Breast epithelium (tissue), 4 donors: ENCODE data around the gene RALGDS. TPM values are rescaled to one million over a fixed set of nuclear protein-coding genes. Genes with fewer than 3 reads are reported as not detected.

ENCODE experiments used
- DNase-seq, 2 donors: peaks; one replicate each; pipeline ENCODE4 v3.0.0-alpha.2; 2019; ENCODE audit warnings: low spot score in 2 of 2
- H3K27ac ChIP-seq, 2 donors: fragments of 200-600 bp; sonication (generic) in 1 of 2; one replicate each; pipeline ENCODE4 v1.5.1; 2016 to 2019; ENCODE audit warnings: mild to moderate bottlenecking in 1 of 2
- H3K27me3 ChIP-seq, 2 donors: fragments of 200-600 bp; sonication (generic) in 1 of 2; one replicate each; pipeline versions ENCODE4 v1.5.1 to v1.6.0; 2017 to 2019; ENCODE audit warnings: control low read depth in 1 of 2, mild to moderate bottlenecking in 1 of 2
- H3K36me3 ChIP-seq: fragments of 200-600 bp; one replicate; pipeline ENCODE4 v1.5.1; 2019
- H3K4me1 ChIP-seq, 2 donors: fragments of 200-600 bp; sonication (generic); one replicate each; pipeline ENCODE4 v1.5.1; 2016 to 2019; ENCODE audit warnings: control low read depth in 1 of 2
- H3K4me3 ChIP-seq, 3 donors: fragments of 200-600 bp; sonication (generic); 1 replicate in 2 of 3; 2 replicates in 1 of 3; pipeline ENCODE4 v1.5.1; 2016 to 2019; ENCODE audit warnings: mild to moderate bottlenecking in 3 of 3, moderate library complexity in 2 of 3
- H3K9me3 ChIP-seq, 2 donors: fragments of 200-600 bp; sonication (generic) in 1 of 2; one replicate each; pipeline ENCODE4 v1.5.1; 2016 to 2019; ENCODE audit warnings: control low read depth in 1 of 2
- CTCF ChIP-seq, 3 donors: fragments of 450-650 bp; IDR thresholded peaks; one replicate each; pipeline ENCODE4 v1.5.1; 2016 to 2017; ENCODE audit warnings: antibody characterized with exemption in 3 of 3, mild to moderate bottlenecking in 3 of 3, moderate library complexity in 3 of 3
- POLR2A ChIP-seq: fragments of 450-650 bp; IDR thresholded peaks from one replicate; pipeline ENCODE4 v1.6.1; 2016; ENCODE audit warnings: antibody characterized with exemption, mild to moderate bottlenecking, moderate library complexity
- POLR2AphosphoS5 ChIP-seq, 3 donors: sonication (generic); formaldehyde crosslinking; IDR thresholded peaks; one replicate each; pipeline ENCODE4 v1.6.1; 2017; ENCODE audit warnings: antibody characterized with exemption in 3 of 3
- intact Hi-C: fragments of 100-400 bp; cut with DNase I; formaldehyde crosslinking; loops from one replicate; pipeline ENCODE4 v1.15.1; 2023; ENCODE audit warnings: low total_unique reads
- total RNA-seq, 3 donors: library from RNA; depleted of rRNA; stranded (reverse); fragments of >200 nt; gene quantifications; one replicate each; pipeline ENCODE4 v1.1.0, GENCODE V29; 2016

RALGDS gene
- total RNA-seq, 3 donors from 2014 or later, result 52.0 to 94.1 (median 79.3) TPM

- Histone ChIP-seq H3K4me3 (peak overlapping the region; percentile 83 to 97 (median 88)), H3K36me3 (no peaks in the 10 kb centered on the region), H3K27ac (peak overlapping the region; percentile 94 to 98), H3K27me3 (no peaks in the 10 kb centered on the region), H3K9me3 (no peaks in the 10 kb centered on the region), H3K4me1 (peaks cover 30 to 40% of the 10 kb centered on the region in 2 donors)
- intact Hi-C loops, result no loop called here
- peak in 1 of 2 donors; percentile 63 for DNase-seq
- TF ChIP-seq CTCF (IDR thresholded peaks at IDR 0.05) (no peak), POLR2A (no peak), POLR2AphosphoS5 (IDR thresholded peaks at IDR 0.05) (no peak)
These were observed 1.1 kb downstream of the RALGDS start for GRCh38 chr9:133119846-133120500.

- H3K27ac ChIP-seq, result peak overlapping the region; percentile 94 to 98
- TF ChIP-seq POLR2AphosphoS5 (IDR thresholded peaks at IDR 0.05) (peak in 2 of 3 donors; percentile 37 to 55), POLR2A (no peak)
- no peaks in the 10 kb centered on the region for H3K27me3 ChIP-seq
- H3K4me3 ChIP-seq, result peak overlapping the region; percentile 83 to 97 (median 88)
- H3K36me3 ChIP-seq, result no peaks in the 10 kb centered on the region
- H3K4me1 ChIP-seq, result peaks cover 37 to 47% of the 10 kb centered on the region in 2 donors
- intact Hi-C loops, result no loop called here
- DNase-seq, result peak in 1 of 2 donors; percentile 79
- no peaks in the 10 kb centered on the region for H3K9me3 ChIP-seq
These were observed 1.8 kb downstream of the RALGDS start for GRCh38 chr9:133119103-133119845.

- Histone ChIP-seq H3K4me1 (peaks cover 44 to 54% of the 10 kb centered on the region in 2 donors), H3K9me3 (no peaks in the 10 kb centered on the region), H3K27me3 (no peaks in the 10 kb centered on the region), H3K27ac (peak overlapping the region; percentile 94 to 98), H3K36me3 (no peaks in the 10 kb centered on the region), H3K4me3 (peak overlapping the region; percentile 83 to 97 (median 88))
- no peak for DNase-seq
- intact Hi-C loops, result no loop called here
- TF ChIP-seq POLR2A (no peak), CTCF (IDR thresholded peaks at IDR 0.05) (no peak), POLR2AphosphoS5 (IDR thresholded peaks at IDR 0.05) (no peak)
These were observed 2.5 kb downstream of the RALGDS start for GRCh38 chr9:133118568-133118967.

GRCh38 chr9:133118179-133118520 is 2.9 kb downstream of the RALGDS start:
- peaks cover 48 to 59% of the 10 kb centered on the region in 2 donors for H3K4me1 ChIP-seq
- intact Hi-C loops, result no loop called here
- no peaks in the 10 kb centered on the region for H3K9me3 ChIP-seq
- peak overlapping the region in 1 of 3 donors; percentile 97 for H3K4me3 ChIP-seq
- no peaks in the 10 kb centered on the region for H3K36me3 ChIP-seq
- no peaks in the 10 kb centered on the region for H3K27me3 ChIP-seq
- H3K27ac ChIP-seq, result peak overlapping the region; percentile 94 to 98
- no peak for DNase-seq
- TF ChIP-seq CTCF (IDR thresholded peaks at IDR 0.05) (no peak), POLR2A (no peak), POLR2AphosphoS5 (IDR thresholded peaks at IDR 0.05) (no peak)

- Histone ChIP-seq H3K9me3 (no peaks in the 10 kb centered on the region), H3K27me3 (no peaks in the 10 kb centered on the region), H3K27ac (peak overlapping the region; percentile 94 to 98), H3K4me1 (peaks cover 54 to 65% of the 10 kb centered on the region in 2 donors), H3K4me3 (peak overlapping the region in 1 of 3 donors; percentile 97), H3K36me3 (no peaks in the 10 kb centered on the region)
- TF ChIP-seq CTCF (IDR thresholded peaks at IDR 0.05) (peak in 2 of 3 donors; percentile 17 to 21), POLR2A (no peak), POLR2AphosphoS5 (IDR thresholded peaks at IDR 0.05) (peak in 2 of 3 donors; percentile 12 to 24)
- DNase-seq, result peak in 1 of 2 donors; percentile 75
- intact Hi-C loops, result no loop called here
These were observed 3.5 kb downstream of the RALGDS start for GRCh38 chr9:133117271-133118178.
